ENCODE results near the gene LIMS1.
"Not testable (repeated sequence)": the region's sequence is repeated elsewhere in the genome, so short reads cannot be mapped to it uniquely, and the experiment has no call there.

LIMS1 gene

DNA sequence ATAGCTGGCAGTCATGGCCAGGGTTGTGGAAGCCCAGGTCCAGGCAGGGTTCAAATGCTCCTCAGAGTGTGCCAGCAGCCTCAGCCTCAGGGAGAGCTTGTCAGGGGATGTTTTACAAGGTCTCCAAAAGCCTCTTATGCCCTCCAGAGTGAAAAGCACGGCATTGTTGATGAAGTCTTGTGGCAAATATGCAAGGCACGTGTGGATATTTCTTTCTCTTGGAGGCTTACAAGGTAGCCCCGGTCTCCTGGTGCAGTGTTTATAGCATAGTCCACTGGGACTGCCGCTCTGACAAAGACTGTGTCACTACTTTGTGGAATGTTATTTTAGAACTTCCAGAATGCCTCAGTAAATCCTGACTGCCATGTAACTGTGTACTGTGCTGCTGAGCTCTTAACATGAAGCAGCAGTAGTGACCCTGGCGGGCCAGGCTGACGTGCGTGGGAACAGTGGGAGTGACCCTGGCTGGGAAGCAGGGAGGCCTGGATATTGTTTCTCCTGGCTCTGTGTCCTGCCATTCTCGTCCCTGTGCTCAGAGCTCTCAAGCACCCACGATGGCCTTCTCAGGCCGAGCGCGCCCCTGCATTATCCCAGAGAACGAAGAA is 120.4 kb downstream of the LIMS1 start:
- H3K4me3 ChIP-seq (ENCODE audit: low read depth, low read length); H3K9me3 ChIP-seq; H3K4me1 ChIP-seq; H3K36me3 ChIP-seq; H3K27me3 ChIP-seq: not testable (repeated sequence)
- DNase-seq = peak; percentile 41

DNA sequence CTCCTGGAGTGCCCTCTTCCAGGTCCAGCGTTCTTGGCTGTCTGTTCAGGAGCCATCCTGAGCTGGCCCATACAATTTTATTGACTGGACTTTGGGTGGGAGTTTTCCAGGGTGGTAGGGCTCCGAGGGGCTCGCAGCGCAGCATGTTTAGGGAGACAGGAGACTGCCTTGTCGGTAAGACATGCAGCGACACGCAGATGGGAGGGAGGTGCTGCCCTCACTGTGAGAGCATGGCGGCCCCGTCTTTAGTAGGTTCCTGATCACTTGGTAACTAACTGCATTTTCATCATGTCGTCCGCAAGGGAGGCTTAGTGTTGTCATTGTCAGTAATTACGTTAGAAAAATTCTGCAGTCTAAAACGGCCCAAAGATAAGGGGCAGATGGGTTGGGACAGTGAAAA is 121.0 kb downstream of the LIMS1 start:
- not testable (repeated sequence) for H3K9me3 ChIP-seq; DNase-seq; H3K4me1 ChIP-seq; H3K4me3 ChIP-seq (ENCODE audit: low read depth, low read length); H3K27me3 ChIP-seq; H3K36me3 ChIP-seq

DNA sequence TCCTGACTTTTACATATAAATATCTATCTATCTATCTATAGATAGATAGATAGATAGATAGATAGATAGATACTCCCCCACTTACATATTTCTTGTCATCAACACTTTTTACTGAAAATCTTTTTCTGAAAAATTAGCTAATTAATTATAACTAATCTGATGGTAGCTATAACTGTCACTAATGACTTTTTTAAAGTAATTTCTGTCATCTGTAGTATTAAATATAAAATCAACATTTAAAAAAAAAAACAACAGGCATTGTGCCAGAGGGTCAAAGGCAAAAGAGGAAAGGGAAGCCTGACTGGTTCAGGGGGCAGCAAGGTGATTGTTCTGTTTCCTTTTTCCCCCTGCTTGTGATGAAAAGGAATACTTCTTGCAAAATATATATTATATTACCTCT is 122.0 kb downstream of the LIMS1 start:
- H3K27me3 ChIP-seq; H3K4me1 ChIP-seq; H3K4me3 ChIP-seq (ENCODE audit: low read depth, low read length); H3K36me3 ChIP-seq; DNase-seq; H3K9me3 ChIP-seq: not testable (repeated sequence)

DNA sequence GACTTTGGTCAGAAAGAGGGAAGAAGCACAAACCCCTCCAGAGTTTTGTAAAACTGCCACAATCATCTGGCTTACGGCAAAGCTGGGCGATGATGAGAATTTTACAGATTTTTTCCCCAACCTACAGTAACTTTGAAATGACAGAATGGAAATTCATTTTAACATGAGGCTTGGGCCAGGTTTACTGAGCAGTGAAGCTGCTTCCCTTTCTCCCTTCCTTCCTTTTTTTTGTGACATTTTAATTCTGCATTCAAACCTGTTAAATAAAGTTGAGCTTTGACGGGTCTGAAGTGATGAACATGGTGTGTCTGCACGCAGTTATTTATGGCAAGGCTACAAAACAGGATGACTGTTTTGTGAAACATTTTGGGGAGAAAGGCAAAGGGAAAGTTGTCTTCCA is 123.2 kb downstream of the LIMS1 start:
- not testable (repeated sequence) for H3K36me3 ChIP-seq, H3K4me1 ChIP-seq

GRCh38 chr2:108658553-108658952 is 124.3 kb downstream of the LIMS1 start:
- not testable (repeated sequence) for H3K9me3 ChIP-seq; H3K36me3 ChIP-seq; DNase-seq; H3K4me3 ChIP-seq (ENCODE audit: low read depth, low read length); H3K27me3 ChIP-seq; H3K4me1 ChIP-seq

More for the DNA sequence above, 123.2 kb downstream of the LIMS1 start:
- not testable (repeated sequence) for H3K4me3 ChIP-seq (ENCODE audit: low read depth, low read length); H3K27me3 ChIP-seq; DNase-seq; H3K9me3 ChIP-seq

DNA sequence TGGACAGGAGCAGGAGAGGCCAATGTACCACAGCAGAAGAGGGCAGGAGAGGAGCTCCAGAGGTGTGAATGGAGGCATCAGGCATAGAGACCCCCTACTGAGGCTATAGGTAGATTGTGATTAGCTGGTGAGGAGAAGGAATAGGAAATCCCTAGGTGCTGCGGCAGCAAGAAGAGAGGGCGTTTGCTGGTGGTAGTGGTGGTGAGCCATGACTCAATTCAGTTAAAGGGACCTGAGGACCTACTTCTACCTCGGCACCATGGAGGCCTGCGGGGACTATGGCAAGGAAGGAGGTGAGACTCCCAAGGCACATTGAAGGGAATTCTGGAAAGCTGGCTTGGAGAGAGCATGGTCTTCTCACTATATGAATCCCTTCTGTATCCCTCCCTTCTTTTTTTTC is 127.2 kb downstream of the LIMS1 start:
- not testable (repeated sequence) for H3K4me1 ChIP-seq; H3K9me3 ChIP-seq; DNase-seq; H3K4me3 ChIP-seq (ENCODE audit: low read depth, low read length); H3K36me3 ChIP-seq; H3K27me3 ChIP-seq

DNA sequence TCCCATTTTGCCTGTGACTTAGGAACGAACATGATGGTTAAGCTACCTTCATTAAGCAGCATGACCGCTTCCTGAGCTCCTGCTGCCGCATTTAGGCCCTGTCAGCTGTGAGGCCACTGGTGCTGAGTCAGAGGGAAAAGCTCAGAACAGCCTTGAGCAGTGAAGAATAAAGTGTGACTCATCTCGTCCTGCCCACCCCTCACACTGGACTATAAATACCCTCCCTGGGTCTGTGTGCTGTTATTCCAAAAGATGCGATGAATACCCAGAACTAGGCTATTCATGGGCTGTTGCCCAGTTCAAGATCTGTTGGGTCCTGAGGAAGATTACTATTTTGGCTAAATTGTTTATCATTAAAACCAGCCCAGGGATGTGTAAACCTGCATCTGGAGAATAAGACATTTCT is 127.9 kb downstream of the LIMS1 start:
- not testable (repeated sequence) for H3K9me3 ChIP-seq; H3K36me3 ChIP-seq; H3K4me1 ChIP-seq; H3K27me3 ChIP-seq; H3K4me3 ChIP-seq (ENCODE audit: low read depth, low read length)
- peak; percentile 8 for DNase-seq

GRCh38 chr2:108663346-108663745 is 129.1 kb downstream of the LIMS1 start:
- not testable (repeated sequence) for H3K36me3 ChIP-seq; DNase-seq; H3K4me1 ChIP-seq; H3K4me3 ChIP-seq (ENCODE audit: low read depth, low read length); H3K27me3 ChIP-seq; H3K9me3 ChIP-seq

- not testable (repeated sequence) for H3K9me3 ChIP-seq; H3K4me1 ChIP-seq; H3K27me3 ChIP-seq; DNase-seq; H3K4me3 ChIP-seq (ENCODE audit: low read depth, low read length); H3K36me3 ChIP-seq
Observed at GRCh38 chr2:108664089-108664488, 129.8 kb downstream of the LIMS1 start.

DNA sequence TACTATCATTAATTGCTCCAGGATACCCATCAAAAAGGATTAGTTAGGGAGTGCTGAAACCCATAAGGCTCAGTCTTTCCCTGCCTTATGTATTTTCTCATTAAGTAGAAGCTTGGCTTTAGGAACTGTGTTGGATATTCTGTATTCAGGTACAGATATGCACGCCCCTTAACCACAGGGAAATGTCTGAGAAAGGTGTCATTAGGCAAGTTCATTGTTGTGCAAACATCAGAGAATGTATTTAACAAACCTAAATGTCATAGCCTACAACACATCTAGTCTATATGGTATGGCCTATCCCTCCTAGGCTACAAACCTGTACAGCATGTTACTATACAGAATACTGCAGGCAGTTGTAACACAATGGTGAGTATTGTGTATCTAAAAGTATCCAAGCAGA is 130.7 kb downstream of the LIMS1 start:
- not testable (repeated sequence) for DNase-seq; H3K9me3 ChIP-seq; H3K4me3 ChIP-seq (ENCODE audit: low read depth, low read length); H3K4me1 ChIP-seq; H3K27me3 ChIP-seq; H3K36me3 ChIP-seq

- not testable (repeated sequence) for H3K4me3 ChIP-seq (ENCODE audit: low read depth, low read length); H3K9me3 ChIP-seq; H3K27me3 ChIP-seq; H3K36me3 ChIP-seq; DNase-seq; H3K4me1 ChIP-seq
Observed at GRCh38 chr2:108665975-108666374, 131.7 kb downstream of the LIMS1 start.

DNA sequence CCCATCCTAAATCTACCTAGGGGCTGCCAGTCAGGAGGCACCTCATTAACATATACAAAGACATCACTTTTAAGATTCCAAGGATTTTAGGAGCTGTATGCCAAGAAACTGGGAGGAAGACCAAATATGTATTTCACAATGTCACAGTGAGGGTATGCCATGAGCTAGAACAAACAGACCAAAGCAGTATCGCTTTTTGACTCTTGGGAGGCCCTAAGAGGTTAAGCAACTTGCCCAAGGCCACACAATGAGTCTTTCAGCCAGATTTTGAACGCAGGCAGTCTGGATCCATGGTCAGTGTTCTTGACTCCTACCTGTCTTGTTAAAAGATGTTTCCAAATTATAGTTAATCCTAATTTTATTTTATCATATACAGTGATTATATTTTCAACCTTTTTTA is 132.9 kb downstream of the LIMS1 start:
- not testable (repeated sequence) for H3K36me3 ChIP-seq; H3K4me3 ChIP-seq (ENCODE audit: low read depth, low read length); H3K9me3 ChIP-seq; H3K4me1 ChIP-seq; H3K27me3 ChIP-seq; DNase-seq

DNA sequence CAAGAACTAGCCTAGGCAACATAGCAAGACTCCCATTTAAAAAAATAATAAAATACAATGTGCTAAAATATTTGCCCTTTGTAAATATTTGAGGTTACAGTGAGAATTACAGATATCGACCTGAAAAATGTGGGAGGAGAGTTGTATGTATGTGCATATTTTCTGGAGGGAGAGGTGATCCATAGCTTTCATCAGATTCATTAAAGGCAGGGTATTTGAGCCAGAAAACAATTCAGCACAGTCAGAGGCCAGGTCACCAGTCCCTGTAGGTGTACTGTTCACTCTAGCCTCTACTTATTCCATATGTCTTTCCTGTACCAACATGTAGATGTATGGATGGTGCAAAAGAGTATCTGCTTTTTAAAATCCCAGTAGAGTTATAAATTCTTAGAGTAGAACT is 136.0 kb downstream of the LIMS1 start:
- H3K27me3 ChIP-seq; H3K9me3 ChIP-seq; H3K36me3 ChIP-seq; H3K4me3 ChIP-seq (ENCODE audit: low read depth, low read length); H3K4me1 ChIP-seq; DNase-seq: not testable (repeated sequence)

GRCh38 chr2:108672200-108672805 is 138.0 kb downstream of the LIMS1 start:
- not testable (repeated sequence) for H3K27me3 ChIP-seq; H3K36me3 ChIP-seq; H3K4me3 ChIP-seq (ENCODE audit: low read depth, low read length); DNase-seq; H3K4me1 ChIP-seq; H3K9me3 ChIP-seq

DNA sequence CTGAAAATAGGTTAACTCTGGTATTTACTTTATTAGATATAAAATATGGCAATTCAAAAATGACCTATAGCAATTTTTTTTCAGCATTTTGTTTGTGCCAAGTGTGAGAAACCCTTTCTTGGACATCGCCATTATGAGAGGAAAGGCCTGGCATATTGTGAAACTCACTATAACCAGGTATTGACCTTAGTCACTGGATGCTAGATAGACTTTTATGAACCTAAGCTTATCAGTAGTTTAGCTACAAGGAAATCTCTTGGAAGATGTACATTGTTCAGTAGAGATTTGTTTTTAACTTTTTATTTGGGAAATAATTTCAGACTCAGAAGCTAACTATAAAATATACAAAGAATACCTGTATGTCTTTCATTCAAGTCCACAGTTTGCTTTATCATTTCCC is 142.3 kb downstream of the LIMS1 start:
- H3K4me1 ChIP-seq; DNase-seq; H3K9me3 ChIP-seq; H3K36me3 ChIP-seq; H3K4me3 ChIP-seq (ENCODE audit: low read depth, low read length); H3K27me3 ChIP-seq: not testable (repeated sequence)

GRCh38 chr2:108677239-108677744 is 143.0 kb downstream of the LIMS1 start:
- H3K9me3 ChIP-seq; H3K4me3 ChIP-seq (ENCODE audit: low read depth, low read length); H3K27me3 ChIP-seq; DNase-seq; H3K36me3 ChIP-seq; H3K4me1 ChIP-seq: not testable (repeated sequence)

DNA sequence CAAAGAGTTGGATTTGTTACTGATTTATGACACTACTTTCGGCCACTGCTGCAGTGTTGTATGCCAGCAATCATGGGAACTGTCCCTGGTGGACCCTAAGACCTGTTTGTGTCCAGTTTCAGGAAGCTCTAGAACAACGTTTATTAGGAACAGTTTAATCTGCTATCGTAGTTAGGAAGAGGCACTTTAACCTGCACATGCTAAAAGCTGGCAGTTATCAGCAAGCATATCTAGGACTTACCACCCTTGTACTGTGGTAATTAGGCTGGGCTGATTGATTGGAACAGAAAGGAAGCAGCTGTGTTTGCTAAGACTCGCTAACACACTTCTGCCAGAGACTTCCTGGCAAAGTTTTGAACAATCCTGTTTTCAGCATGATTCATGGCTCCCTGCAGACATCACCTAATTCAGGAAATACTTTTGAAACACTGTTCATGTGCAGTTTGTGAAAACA is 144.0 kb downstream of the LIMS1 start:
- DNase-seq, H3K4me1 ChIP-seq, H3K9me3 ChIP-seq: not testable (repeated sequence)

More for the DNA sequence above, 144.0 kb downstream of the LIMS1 start:
- not testable (repeated sequence) for H3K27me3 ChIP-seq; H3K36me3 ChIP-seq; H3K4me3 ChIP-seq (ENCODE audit: low read depth, low read length)

All from BE2C (cell line).